PC-9 (cell line): ENCODE measurements around the gene DKC1.

ENCODE experiments used
- CTCF ChIP-seq: fragments of 200-600 bp; sonication (generic); conservative IDR thresholded peaks from 2 replicates; pipeline ENCODE4 v1.6.1; 2017; ENCODE audit warnings: mixed run types, antibody characterized with exemption, mild to moderate bottlenecking, moderate library complexity
- EZH2 ChIP-seq: fragments of 200-600 bp; sonication (generic); IDR thresholded peaks from 2 replicates; pipeline ENCODE4 v1.8.0; 2017; ENCODE audit warnings: antibody characterized with exemption, low read depth

GRCh38 chrX:154802947-154803346 lies 40.3 kb downstream of the DKC1 start:
- TF ChIP-seq CTCF: no peak
- TF ChIP-seq EZH2: no peak
